IPS DF 6.9 (cell line): Measurements from ENCODE around the gene UNKL.

Experiments
- DNase-seq: peaks from one replicate; pipeline ENCODE4 v3.0.0-alpha.2; 2013; ENCODE audit warnings: low read depth, low spot score
- H3K27ac ChIP-seq: one replicate; pipeline ENCODE4 v1.5.1; 2013; ENCODE audit warnings: low read length, control low read depth
- H3K27me3 ChIP-seq: 2 replicates; pipeline ENCODE4 v1.6.1; 2013; ENCODE audit warnings: mild to moderate bottlenecking, low read length; ENCODE audit not compliant: control insufficient read depth, insufficient read depth
- H3K36me3 ChIP-seq: 2 replicates; pipeline ENCODE4 v1.6.1; 2013; ENCODE audit warnings: low read length; ENCODE audit not compliant: control insufficient read depth, insufficient read depth
- H3K4me1 ChIP-seq: 2 replicates; pipeline ENCODE4 v1.6.1; 2013; ENCODE audit warnings: low read length; ENCODE audit not compliant: control insufficient read depth, insufficient read depth
- H3K4me3 ChIP-seq: 2 replicates; pipeline ENCODE4 v1.5.1; 2013; ENCODE audit warnings: mild to moderate bottlenecking, low read length
- H3K9me3 ChIP-seq: 2 replicates; pipeline ENCODE4 v1.6.1; 2013; ENCODE audit warnings: low read length, inconsistent platforms; ENCODE audit not compliant: control insufficient read depth, insufficient read depth
- WGBS: extraction: QIAGEN DNeasy Blood & Tissue Kit; methylation state at CpG from one replicate; pipeline ENCODE4 v1.1.7; 2013; ENCODE audit warnings: mixed read lengths, missing lambda C conversion rate; ENCODE audit not compliant: insufficient read length, insufficient coverage; 5-methylcytosine and 5-hydroxymethylcytosine counted together

UNKL gene

DNA sequence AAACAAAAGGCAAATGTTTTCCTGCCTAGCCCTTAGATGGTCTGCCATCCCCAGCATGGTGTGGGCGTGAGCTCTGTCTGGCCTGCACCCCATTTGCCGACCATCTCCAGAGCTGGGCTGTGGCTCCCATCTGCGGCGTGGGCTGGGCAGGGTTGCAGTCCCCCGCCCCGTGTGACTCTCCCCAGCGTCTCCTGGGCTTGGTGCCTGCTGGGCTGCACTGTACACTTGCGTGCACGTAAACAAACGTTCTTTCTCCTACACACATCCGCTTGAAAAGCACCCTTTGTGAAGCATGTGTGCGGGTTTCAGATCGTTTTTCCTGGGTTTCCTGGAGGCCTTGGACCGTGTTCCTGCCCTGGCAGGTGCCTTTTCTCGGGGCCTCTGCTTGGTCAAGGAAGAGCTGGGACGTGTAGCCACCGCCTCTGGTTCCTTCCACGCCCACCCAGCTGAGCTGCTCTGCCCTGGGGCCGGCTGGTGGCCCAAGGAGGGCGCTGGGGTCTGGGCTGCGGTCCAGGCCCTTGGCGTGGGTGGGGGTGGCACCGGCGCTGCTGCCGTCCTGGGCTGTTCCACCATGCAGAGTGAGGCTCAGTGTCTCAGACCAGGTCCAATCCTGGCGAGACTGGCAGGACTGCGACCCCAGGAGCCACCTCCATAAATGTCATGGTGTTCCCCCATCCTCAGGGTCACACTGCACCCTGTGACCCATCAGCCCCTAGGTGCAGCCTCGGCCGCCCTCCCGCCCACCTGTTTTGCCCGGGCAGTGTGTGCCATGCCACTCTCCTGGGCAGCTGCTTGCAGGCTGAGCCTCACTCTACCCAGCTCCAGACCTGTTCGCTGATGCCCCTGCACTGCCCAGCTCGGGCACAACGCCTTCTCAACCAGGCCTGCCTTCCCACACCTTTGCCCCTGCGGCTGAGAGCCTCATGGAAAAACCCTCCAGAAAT, 90.9 kb downstream of the UNKL start:
- no peaks in the 10 kb centered on the region for H3K27me3 ChIP-seq
- H3K4me3 ChIP-seq: no peak overlapping the region
- no peaks in the 10 kb centered on the region; the same call in 1 of the 2 replicates for H3K4me1 ChIP-seq
- H3K9me3 ChIP-seq: no peaks in the 10 kb centered on the region
- no peak for DNase-seq
- no peak overlapping the region for H3K27ac ChIP-seq
- H3K36me3 ChIP-seq: peaks cover 37% of the 10 kb centered on the region
- WGBS: no CpG with 5 or more reads among the region's 35 CpGs

DNA sequence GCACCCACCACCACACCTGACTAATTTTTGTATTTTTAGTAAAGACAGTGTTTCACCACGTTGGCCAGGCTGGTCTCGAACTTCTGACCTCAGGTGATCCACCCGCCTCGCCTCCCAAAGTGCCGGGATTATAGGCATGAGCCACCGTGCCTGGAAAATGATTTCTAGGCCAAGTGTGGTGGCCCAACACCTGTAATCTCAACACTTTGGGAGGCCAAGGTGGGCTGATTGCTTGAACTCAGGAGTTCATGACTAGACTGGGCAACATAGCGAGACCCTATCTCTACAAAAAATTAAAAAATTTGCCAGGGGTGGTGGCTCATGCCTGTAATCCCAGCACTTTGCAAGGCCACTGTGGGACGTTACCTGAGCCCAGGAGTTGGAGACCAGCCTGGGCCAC, 92.1 kb downstream of the UNKL start:
- Histone ChIP-seq H3K27me3 (no peaks in the 10 kb centered on the region), H3K4me1 (no peaks in the 10 kb centered on the region), H3K27ac (no peak overlapping the region), H3K36me3 (peaks cover 48% of the 10 kb centered on the region), H3K9me3 (no peaks in the 10 kb centered on the region), H3K4me3 (no peak overlapping the region)
- WGBS: no CpG with 5 or more reads among the region's 8 CpGs
- DNase-seq: no peak

DNA sequence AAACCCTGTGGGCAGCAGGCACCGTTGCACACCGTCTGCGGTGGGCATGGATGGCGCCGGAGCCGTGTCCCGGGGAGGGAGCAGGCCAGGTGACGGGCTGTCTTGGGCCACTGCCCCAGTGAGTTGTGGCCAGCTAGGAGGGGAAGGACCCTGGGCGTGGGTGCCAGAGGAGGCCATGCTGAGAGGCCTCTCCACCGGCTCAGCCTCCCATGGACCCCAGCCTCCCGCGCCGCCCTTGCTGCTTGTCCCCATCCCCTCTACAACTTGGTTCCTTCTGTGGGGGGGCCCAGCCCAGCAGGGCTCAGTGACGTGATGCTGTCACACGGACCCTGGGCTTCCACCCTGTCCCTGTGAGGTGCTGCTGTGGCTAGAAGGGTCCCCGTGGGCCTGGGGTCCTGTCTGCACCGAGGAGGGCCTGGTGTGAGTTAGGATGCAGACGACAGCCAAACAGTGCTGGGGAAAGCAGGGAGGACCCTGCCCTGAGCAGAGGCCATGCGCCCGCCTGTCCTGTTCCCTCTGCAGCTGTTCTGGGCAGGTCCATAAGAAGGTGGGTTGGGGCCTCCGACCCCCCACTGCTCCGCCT, 93.8 kb downstream of the UNKL start:
- Histone ChIP-seq H3K4me3 (no peak overlapping the region), H3K27me3 (no peaks in the 10 kb centered on the region), H3K27ac (no peak overlapping the region), H3K36me3 (peaks cover 58% of the 10 kb centered on the region), H3K4me1 (no peaks in the 10 kb centered on the region), H3K9me3 (no peaks in the 10 kb centered on the region)
- no CpG with 5 or more reads among the region's 22 CpGs for WGBS
- no peak for DNase-seq

DNA sequence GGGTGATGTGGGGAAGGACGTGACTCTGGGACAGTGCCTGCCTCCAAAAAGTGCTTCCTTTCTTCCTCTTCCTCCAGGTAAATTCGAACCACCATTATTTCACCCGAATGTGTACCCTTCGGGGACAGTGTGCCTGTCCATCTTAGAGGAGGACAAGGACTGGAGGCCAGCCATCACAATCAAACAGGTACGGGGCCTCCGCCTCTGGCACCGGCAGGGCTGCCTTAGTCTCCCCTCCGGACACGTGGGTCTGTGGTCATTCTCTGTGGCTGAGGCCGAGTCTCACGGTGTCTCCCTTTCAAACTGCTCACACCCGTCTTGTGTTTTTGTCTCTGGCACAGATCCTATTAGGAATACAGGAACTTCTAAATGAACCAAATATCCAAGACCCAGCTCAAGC, 94.4 kb downstream of the UNKL start:
- DNase-seq: no peak
- Histone ChIP-seq H3K27me3 (no peaks in the 10 kb centered on the region), H3K4me1 (no peaks in the 10 kb centered on the region), H3K4me3 (no peak overlapping the region), H3K27ac (no peak overlapping the region), H3K36me3 (peaks cover 65% of the 10 kb centered on the region), H3K9me3 (no peaks in the 10 kb centered on the region)
- WGBS: no CpG with 5 or more reads among the region's 12 CpGs

DNA sequence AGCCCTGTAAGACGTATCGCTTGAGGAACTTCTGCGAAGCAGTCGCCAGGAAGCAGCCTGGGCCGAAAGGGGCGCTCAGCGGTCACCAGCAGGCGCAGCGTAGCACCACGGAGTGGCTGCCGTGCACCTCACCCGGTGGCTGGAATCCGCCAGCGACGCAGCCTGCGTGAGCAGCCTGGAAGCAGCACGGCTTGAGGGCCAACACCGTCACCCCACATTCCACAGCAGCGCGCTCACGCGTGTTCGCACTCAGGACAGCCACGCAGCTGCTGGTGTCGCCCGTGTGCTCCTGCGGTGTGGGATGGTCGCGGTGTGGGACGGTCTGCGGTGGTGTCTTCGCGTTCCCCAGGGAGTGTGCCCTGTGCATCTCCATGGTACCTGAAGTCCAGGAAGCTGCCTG, 95.5 kb downstream of the UNKL start:
- peaks cover 76% of the 10 kb centered on the region for H3K36me3 ChIP-seq

DNA sequence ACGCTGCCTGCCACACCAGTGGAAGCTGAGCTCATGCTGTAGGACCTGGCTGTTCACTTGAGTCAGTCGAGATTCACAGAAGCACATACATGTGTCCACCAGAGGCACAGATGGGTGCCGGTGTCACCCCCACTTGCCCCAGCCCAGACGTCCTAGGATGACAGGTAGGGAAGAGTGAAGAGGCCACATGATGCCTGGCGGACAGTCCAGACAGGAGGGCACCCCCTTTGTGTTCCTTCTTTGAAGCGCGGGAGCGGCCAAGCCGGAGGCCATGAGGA, 96.3 kb downstream of the UNKL start:
- no peak overlapping the region for H3K4me3 ChIP-seq
- DNase-seq: no peak
- no CpG with 5 or more reads among the region's 9 CpGs for WGBS
- no peak overlapping the region for H3K27ac ChIP-seq
- H3K27me3 ChIP-seq: no peaks in the 10 kb centered on the region
- no peaks in the 10 kb centered on the region for H3K9me3 ChIP-seq
- peaks cover 74% of the 10 kb centered on the region for H3K36me3 ChIP-seq
- no peaks in the 10 kb centered on the region for H3K4me1 ChIP-seq

More for the DNA sequence above, 95.5 kb downstream of the UNKL start:
- no peak for DNase-seq
- Histone ChIP-seq H3K27me3 (no peaks in the 10 kb centered on the region), H3K4me1 (no peaks in the 10 kb centered on the region), H3K9me3 (no peaks in the 10 kb centered on the region), H3K27ac (no peak overlapping the region), H3K4me3 (no peak overlapping the region)
- no CpG with 5 or more reads among the region's 33 CpGs for whole genome bisulfite sequencing

DNA sequence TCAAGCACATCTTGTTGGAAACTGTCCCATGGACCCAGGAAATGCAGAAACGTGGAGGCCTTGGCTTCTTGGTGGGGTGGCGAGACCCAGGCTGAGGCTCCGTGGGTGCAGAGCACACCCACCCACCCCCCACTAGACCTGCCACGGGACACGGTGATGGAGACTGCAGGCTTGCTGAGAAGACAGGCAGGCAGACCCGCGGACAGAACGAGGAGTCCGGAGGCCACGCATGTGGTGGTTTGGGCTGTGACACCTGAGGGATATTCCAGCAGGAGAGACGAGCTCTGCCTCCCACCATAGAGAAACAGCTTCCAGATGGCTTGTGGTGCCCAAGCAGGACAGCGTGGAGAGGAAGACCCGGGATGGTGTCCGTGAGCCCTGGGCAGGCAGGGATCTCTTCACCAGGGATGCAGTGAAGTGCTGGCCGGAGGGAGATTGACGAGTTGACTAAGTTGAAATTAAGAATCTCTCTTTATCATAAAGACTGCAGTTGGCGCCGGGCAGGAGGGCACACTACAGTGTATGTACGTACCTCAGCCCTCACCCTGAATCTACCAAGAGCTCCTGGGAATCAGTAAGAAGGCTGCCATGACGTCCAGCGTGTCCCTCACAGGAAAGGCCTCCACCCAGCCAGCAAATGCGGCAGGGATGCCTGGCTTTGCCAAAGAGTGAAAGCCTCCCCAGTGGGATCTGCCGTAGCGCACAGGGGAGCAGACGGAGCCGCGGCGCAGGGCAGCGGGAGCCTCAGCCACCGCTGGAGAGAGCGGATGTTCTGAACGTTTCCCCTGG, 96.8 kb downstream of the UNKL start:
- no peak for DNase-seq
- Histone ChIP-seq H3K9me3 (no peaks in the 10 kb centered on the region), H3K4me3 (no peak overlapping the region), H3K27me3 (no peaks in the 10 kb centered on the region), H3K27ac (no peak overlapping the region), H3K4me1 (no peaks in the 10 kb centered on the region), H3K36me3 (peaks cover 74% of the 10 kb centered on the region)
- WGBS: no CpG with 5 or more reads among the region's 32 CpGs

DNA sequence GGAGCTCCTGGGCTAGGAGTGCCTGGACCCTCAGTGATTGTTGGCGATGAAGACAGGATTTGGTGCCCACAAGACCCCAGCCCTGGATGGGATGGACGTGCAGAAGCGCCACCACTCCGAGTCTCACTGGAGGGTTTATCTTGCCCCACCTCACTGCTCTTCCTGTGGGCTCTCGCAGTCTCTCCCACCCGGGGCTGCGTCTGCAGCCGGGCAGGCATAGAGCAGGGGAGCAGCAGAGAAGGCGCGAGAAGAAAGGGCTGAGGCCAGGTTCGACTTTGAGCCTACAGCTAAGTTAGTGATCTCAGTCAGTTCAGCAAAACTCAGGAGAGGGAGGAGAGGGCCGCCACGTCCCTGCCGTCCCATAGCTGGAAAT, 98.5 kb downstream of the UNKL start:
- Histone ChIP-seq H3K27ac (no peak overlapping the region), H3K36me3 (peaks cover 72% of the 10 kb centered on the region), H3K4me3 (no peak overlapping the region), H3K9me3 (no peaks in the 10 kb centered on the region), H3K4me1 (peaks cover 3% of the 10 kb centered on the region; the same call in 1 of the 2 replicates), H3K27me3 (no peaks in the 10 kb centered on the region)
- no CpG with 5 or more reads among the region's 14 CpGs for WGBS
- no peak for DNase-seq

DNA sequence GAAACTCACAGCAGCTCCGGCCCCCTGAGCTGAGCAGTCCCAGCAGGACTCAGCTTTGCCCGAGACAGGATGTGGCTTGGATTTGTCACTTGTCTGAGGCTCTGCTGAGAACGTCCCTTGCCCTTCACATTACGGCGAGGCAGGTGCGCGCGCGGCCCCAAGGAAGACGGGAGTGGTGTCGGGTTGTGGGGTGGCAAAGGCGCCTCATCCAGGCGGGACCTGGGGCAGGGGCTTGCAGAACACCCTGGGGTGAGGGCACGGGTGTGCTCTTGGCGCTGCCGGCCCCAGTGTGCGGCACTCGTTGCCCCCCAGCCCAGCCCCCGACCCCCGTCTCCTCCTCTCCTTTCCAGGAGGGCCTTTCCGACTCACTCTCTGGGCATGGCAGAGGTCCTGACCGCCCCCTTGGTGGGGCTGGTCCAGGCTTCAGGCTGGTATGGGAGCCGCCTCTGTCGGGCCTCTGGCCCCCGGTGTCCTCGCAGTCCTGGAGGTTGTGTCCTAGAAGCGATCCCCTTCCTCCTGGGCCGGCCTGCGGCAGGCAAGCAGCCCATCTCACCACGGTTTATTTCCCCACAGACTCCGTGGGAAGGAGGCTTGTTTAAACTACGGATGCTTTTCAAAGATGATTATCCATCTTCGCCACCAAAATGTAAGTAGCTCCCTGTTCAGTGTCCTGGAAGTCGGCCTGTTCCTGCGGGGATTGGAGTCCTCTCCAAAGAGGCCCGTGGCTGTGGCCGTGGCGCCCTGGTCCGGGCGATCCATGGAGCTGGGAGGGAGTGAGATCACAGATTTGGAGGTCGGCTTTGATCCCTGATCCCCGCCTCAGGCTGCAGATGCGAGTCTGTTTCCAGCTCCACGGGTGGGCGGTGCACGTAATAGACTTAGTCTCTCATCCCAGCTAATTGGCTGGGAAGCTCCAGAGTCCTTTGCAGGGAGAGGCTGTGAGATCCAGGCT, 99.1 kb downstream of the UNKL start:
- Histone ChIP-seq H3K9me3 (no peaks in the 10 kb centered on the region), H3K27ac (no peak overlapping the region), H3K36me3 (peaks cover 66% of the 10 kb centered on the region), H3K27me3 (no peaks in the 10 kb centered on the region), H3K4me3 (no peak overlapping the region), H3K4me1 (peaks cover 4% of the 10 kb centered on the region; the same call in 1 of the 2 replicates)
- no CpG with 5 or more reads among the region's 46 CpGs for WGBS
- no peak for DNase-seq
